GM18498 (cell line): ENCODE results near the gene ADK.
A peak's percentile ranks its signal among the peaks of the same experiment; 100 is the strongest.

Source experiments
- ATAC-seq: cut with Tn5 transposase; IDR thresholded peaks from one replicate; pipeline ENCODE4 v1.9.1; 2021; ENCODE audit warnings: mild to moderate bottlenecking, moderate library complexity; ENCODE audit not compliant: unreplicated experiment

Gene ADK

GRCh38 chr10:74642901-74643595, 492.0 kb downstream of the ADK start:
- no peak for ATAC-seq

DNA sequence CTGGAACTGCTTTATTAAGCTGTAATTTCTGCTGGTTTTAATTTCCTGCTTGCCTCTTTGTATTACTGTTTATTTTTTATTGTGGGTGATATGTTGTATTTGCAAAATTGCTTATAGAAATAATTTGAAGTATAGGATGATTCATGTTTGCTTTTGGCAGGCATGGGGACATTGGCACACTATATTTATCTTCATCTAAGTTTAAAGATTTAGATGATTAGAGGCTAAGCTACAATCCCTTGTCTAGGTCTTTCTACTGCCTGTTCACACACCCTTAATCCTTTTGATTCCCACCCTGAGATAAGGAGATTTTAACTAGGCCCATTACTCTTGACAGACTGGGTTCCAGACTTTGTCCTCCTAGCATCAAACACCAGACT, 492.6 kb downstream of the ADK start:
- no peak for ATAC-seq

DNA sequence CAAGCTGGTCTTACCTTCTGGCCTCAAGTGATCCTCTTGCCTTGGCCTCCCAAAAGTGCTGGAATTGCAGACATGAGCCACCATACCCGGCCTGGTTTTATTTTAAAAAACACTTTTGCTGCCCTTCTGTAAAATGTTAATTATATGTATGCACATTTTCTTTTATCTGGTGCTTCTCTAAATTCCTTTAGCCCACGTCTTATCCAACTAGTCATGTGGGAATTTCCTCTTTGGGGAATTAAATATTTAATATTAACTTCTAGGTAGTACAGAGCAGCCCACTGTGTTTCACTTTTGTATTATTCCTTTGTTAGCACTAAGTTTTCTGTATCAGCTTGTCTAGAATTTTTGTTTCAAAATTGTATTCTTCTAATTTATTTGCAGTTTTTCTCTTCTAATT, 493.7 kb downstream of the ADK start:
- no peak for ATAC-seq

- no peak for ATAC-seq
Observed at GRCh38 chr10:74645692-74646091, 494.7 kb downstream of the ADK start.

DNA sequence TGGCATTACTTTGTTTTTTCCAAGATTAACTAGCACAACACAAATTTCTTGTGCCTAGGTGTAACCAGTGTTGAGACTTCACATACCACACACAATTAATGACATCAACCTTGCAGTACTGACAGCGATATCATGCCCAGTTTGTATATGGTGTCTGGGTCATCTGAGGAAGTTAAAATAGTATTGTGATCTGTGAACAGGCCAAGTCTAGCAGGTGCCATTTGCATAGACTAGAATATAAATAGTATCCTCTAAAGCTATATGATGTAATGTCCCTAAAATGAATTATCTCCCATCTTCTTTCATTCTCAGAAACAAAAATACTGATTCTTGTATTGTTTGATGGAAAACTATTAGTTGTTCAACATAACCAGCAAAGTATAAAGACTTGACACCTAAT, 499.6 kb downstream of the ADK start:
- no peak for ATAC-seq

DNA sequence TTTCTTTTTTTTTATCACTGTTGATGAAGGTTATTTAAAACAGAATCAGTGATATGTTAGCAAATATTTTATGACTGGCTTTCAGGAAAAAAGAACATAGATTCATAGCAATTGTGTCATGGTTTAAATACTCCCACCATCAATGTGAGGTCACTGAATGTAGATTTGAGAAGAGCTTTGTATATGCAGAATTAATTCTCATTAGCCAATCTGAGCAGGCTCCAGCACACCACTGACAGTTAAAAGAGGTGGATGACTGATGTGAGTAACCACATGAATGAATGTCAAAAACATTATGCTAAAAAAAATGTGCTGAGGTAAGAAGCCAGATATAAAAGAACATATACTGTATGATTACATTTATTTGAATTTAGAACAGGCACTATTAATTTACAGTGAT, 500.5 kb downstream of the ADK start:
- no peak for ATAC-seq

DNA sequence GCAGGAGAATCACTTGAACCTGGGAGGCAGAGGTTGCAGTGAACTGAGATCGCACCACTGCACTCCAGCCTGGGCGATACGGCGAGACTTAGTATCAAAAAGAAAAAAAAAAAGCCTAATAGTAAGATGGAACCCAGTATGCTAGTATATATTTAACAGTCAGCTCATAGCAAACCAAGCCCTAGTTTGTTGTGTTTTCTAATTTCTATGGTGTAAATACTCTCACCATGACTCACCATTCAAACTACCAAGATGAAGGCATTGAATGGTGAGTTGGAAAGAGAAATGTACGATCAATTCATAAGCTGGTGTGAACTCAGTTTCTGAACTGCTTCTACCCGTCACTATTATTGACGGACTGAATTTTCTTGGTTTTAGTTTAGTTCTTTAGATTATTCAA, 501.6 kb downstream of the ADK start:
- ATAC-seq: no peak

DNA sequence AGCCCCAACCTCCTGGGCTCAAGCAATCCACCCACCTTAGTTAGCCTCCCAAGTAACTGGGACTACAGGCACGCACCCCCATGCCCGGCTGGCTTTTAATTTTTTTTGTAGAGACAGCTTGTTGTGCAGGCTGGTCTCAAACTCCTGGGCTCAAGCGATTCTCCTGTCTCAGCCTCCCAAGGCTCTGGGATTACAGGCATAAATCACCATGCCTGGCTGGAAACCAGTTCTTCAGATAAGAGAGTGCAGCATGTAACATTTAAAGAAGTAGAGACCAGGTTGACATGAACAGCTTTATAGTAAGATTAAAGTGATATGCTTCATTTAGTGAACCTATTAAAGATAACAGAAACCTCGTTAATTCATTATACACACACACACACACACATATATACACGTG, 507.5 kb downstream of the ADK start:
- ATAC-seq: no peak

DNA sequence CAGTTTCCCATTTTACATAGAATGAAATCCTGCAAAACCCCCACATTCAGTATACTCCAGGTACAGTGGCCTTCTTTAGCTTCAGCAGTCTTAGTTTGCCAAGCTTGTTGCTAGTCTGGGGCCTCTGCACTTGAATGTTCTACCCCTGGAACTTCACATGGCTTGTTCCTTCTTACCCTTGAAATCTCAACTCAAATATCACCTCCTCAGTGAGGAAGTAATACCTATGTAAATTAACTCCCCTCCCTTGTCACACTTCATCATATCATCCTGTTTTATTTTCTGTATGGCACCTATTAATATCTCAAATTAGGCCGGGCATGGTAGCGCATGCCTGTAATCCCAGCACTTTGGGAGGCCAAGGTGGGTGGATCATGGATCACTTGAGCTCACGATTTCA, 511.6 kb downstream of the ADK start:
- ATAC-seq: no peak

GRCh38 chr10:74669210-74669609, 518.2 kb downstream of the ADK start:
- no peak for ATAC-seq

GRCh38 chr10:74671716-74672115, 520.7 kb downstream of the ADK start:
- ATAC-seq: no peak

DNA sequence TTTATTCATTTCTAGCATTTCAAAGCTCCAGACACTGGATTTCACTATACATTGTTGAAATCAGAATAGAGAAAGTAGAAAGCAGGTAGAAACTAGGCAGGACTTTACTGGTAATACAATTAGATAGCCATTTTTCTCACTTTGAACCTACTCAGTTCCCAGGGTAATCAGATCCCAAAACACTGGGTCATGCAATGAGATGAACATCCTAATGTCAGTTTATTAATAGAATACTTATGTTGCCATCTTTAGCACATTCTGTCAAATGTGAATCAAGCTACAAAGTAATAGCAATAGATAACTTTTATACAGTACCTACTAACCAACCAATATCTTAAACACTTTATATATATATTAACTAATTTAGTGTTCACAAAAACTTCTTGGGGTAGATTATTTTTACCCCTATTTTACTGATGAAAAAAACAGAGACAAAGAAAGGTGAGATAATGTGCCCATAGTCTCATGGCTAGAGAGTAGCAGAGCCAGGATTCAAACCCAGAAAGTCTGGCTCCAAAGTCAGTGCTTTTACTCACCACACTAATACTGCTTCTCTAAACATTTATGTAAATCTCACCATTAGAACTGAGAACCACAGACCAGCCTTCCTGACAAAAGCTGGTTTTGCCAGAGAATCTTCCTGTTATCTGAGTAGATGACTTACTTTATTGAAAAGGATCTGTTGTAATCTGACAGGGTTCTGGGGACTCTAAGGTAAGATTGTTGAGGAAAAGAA, 521.6 kb downstream of the ADK start:
- ATAC-seq: no peak

DNA sequence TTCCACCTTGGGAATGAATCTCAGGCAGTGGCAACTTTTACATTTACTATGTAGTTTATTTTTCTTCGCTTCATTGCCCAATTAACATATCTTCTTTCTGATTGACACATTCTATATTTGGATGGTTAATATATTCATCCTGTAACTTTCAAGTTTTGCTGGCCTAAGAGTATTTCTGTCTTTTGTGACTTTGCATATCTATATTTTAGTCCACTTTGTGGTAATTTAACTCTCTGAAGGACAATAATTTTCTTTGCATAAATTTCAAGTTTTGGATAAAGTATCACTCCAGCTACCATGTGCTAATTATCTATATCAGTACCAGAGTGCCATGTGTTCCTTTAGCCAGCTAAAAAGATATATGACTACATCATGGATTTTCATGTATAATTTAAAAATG, 523.9 kb downstream of the ADK start:
- ATAC-seq: no peak

DNA sequence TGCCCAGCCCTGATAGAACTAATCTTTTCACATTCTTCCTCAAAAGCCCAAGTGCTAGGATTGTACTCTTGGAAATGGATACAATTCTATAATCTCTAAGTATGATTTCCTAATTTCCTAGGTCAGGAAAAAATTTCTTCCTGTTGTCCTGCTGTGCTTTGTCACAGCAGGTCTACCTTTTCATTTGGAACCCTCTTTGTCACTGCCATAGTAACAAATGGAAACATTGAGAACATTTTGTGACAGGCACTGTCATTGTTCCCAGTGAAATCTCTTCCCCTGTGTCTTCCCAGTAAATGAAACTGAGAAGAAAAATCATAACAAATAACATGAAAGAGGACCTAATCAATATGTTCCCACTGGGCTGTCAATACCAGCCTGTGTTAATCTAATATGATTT, 524.5 kb downstream of the ADK start:
- no peak for ATAC-seq

- peak; percentile 69 for ATAC-seq
Observed at GRCh38 chr10:74677951-74678350, 526.9 kb downstream of the ADK start.

DNA sequence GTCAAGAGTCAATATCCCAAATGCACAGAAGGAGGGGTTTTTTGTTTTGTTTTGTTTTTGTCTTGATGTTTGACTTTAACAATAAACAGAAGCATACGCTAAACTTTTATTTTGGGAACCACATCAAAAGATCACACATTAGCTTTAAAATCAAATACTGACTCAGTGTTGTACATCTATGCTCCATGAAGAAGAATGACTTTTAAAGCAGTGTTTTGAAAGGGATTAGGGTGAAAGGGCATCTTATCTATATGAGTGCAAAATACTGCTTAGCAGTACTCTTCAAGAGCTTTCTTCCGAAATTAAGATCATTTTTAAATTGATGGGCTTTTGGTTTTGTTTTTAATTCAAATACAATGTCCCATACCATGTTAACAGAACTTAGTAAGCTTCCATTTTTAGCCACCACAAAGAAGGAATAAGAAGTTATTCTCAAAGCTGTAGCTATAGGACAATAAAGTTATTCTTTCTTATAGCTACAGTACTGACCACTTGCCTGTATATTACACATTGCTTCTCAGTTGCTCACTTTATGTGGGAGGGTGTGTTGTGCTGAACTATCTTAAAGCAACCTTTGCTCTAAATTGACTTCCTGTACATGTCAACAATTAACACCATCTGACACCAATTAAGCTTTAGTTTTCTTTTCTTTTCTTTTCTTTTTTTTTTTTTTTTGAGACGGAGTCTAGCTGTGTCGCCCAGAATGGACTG, 531.1 kb downstream of the ADK start:
- ATAC-seq: no peak

DNA sequence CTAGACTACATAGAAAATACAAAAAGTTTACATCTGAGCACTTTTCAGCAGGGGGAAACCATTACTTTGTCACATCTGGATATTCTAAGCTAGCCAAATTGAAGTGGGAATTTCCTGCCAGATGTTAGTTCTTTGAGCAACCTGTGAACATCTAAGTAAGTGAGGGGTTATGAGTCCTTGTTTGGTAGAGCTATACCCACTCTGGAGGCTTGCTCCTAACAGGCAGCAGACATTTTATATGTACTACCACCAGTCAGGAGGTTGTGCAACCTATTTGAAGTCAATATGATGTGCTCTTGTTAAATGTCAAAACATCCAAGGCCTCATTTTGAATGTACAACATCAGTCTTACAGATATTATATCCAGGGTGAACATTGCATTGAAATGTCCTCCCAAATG, 532.0 kb downstream of the ADK start:
- ATAC-seq: no peak

GRCh38 chr10:74683621-74684364, 532.8 kb downstream of the ADK start:
- ATAC-seq: no peak

GRCh38 chr10:74684462-74684861, 533.4 kb downstream of the ADK start:
- ATAC-seq: no peak

- ATAC-seq: no peak
Observed at GRCh38 chr10:74685564-74685963, 534.5 kb downstream of the ADK start.

DNA sequence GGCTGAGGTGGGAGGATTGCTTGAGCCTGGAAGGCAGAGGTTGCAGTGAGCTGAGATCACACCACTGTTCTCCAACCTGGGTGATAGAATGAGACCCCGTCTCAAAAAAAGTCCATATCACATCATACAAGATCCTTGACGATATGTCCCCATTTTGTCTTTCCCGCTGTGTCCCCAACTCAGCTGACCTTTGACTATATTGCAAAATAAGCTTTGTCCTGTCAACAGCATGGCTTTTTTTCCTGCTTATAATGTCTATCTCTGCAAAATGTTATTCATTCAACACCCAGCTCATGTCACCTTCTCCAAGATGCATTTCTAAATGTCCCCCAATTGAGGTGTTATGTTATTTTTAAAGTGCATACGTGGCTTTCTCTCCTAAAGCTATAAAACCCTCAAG, 539.4 kb downstream of the ADK start:
- ATAC-seq: no peak
